GM23338 (cell line): Measurements from ENCODE around the gene ANTXR2. TPM values are rescaled to one million over a fixed set of nuclear protein-coding genes. Genes with fewer than 3 reads are reported as not detected.

Experiments used
- ATAC-seq: fragments of 200-7000 bp; cut with Tn5 transposase; 3 replicates; pipeline ENCODE4 v1.9.1; 2020
- DNase-seq: peaks from one replicate; pipeline ENCODE4 v3.0.0-alpha.2; 2015; ENCODE audit warnings: low spot score
- H2AFZ ChIP-seq: fragments of 200-600 bp; sonication (generic); 2 replicates; pipeline ENCODE4 v1.8.0; 2016; ENCODE audit warnings: antibody characterized with exemption, mild to moderate bottlenecking, moderate library complexity
- H3F3A ChIP-seq: fragments of 200-600 bp; sonication (generic); replicated peaks from 2 replicates; pipeline ENCODE4 v1.8.0; 2017; ENCODE audit warnings: antibody characterized with exemption, mixed run types, low read depth
- H3K27ac ChIP-seq: fragments of 200-600 bp; sonication (generic); 2 replicates; pipeline ENCODE4 v1.6.1; 2016; ENCODE audit warnings: low read depth
- H3K27me3 ChIP-seq: fragments of 200-600 bp; sonication (generic); 2 replicates; pipeline ENCODE4 v1.8.0; 2016; ENCODE audit warnings: mild to moderate bottlenecking, mixed run types, moderate library complexity; ENCODE audit not compliant: insufficient read depth
- H3K36me3 ChIP-seq: fragments of 200-600 bp; sonication (generic); 2 replicates; pipeline ENCODE4 v1.8.0; 2016; ENCODE audit warnings: mild to moderate bottlenecking; ENCODE audit not compliant: insufficient read depth
- H3K4me1 ChIP-seq: fragments of 200-600 bp; sonication (generic); 2 replicates; pipeline ENCODE4 v1.8.0; 2016; ENCODE audit warnings: mild to moderate bottlenecking, moderate library complexity; ENCODE audit not compliant: insufficient read depth
- H3K4me2 ChIP-seq: fragments of 200-600 bp; sonication (generic); 2 replicates; pipeline ENCODE4 v1.7.1; 2017; ENCODE audit warnings: mixed run types
- H3K4me3 ChIP-seq: fragments of 200-600 bp; sonication (generic); 2 replicates; pipeline ENCODE4 v1.6.1; 2016; ENCODE audit warnings: mixed run types
- H3K79me2 ChIP-seq: fragments of 200-600 bp; sonication (generic); replicated peaks from 2 replicates; pipeline ENCODE4 v1.8.0; 2017; ENCODE audit warnings: mild to moderate bottlenecking; ENCODE audit not compliant: insufficient read depth
- H3K9me2 ChIP-seq: fragments of 200-600 bp; sonication (generic); 2 replicates; pipeline ENCODE4 v1.8.0; 2017; ENCODE audit not compliant: insufficient read depth
- H4K20me1 ChIP-seq: fragments of 200-600 bp; sonication (generic); replicated peaks from 2 replicates; pipeline ENCODE4 v1.8.0; 2017; ENCODE audit warnings: mild to moderate bottlenecking; ENCODE audit not compliant: insufficient read depth
- H3K27ac Mint-ChIP-seq: 2 replicates; pipeline ENCODE4 v1.8.0; 2020; ENCODE audit warnings: inconsistent platforms, mild to moderate bottlenecking, moderate library complexity, mixed read lengths
- H3K27me3 Mint-ChIP-seq: 3 replicates; pipeline ENCODE4 v1.8.0; 2022; ENCODE audit warnings: low read depth, mild to moderate bottlenecking, moderate library complexity, mixed read lengths, inconsistent platforms; ENCODE audit not compliant: insufficient read depth, poor library complexity
- H3K36me3 Mint-ChIP-seq: 3 replicates; pipeline ENCODE4 v1.8.0; 2021; ENCODE audit warnings: low read depth, mild to moderate bottlenecking, inconsistent platforms, moderate library complexity, mixed read lengths
- H3K4me1 Mint-ChIP-seq: 3 replicates; pipeline ENCODE4 v1.8.0; 2020; ENCODE audit warnings: mild to moderate bottlenecking, inconsistent platforms, mixed read lengths
- H3K4me3 Mint-ChIP-seq: 3 replicates; pipeline ENCODE4 v1.8.0; 2021; ENCODE audit warnings: moderate library complexity, mild to moderate bottlenecking, inconsistent platforms, mixed read lengths
- H3K9me3 Mint-ChIP-seq: 3 replicates; pipeline ENCODE4 v1.8.0; 2020; ENCODE audit warnings: moderate library complexity, mild to moderate bottlenecking, inconsistent platforms, mixed read lengths
- CREB1 ChIP-seq: fragments of 250-450 bp; sonication (Bioruptor Pico); IDR thresholded peaks from 2 replicates; pipeline ENCODE4 v1.5.0; 2020; ENCODE audit warnings: low read depth, mild to moderate bottlenecking, moderate library complexity
- CTCF ChIP-seq, 2 experiments: fragments of 200-600 bp in 1 of 2; sonication (generic) in 1 of 2; conservative IDR thresholded peaks; 2 replicates each; pipeline versions ENCODE4 v1.5.1 to v1.6.1; 2016 to 2017; ENCODE audit warnings: antibody characterized with exemption in 2 of 2, low read depth in 2 of 2, mild to moderate bottlenecking in 2 of 2, moderate library complexity in 1 of 2
- ETS1 ChIP-seq: IDR thresholded peaks from 2 replicates; pipeline ENCODE4 v1.6.1; 2016; ENCODE audit warnings: antibody characterized with exemption
- EZH2 ChIP-seq: fragments of 200-600 bp; sonication (generic); IDR thresholded peaks from one replicate; pipeline ENCODE4 v1.8.0; 2017; ENCODE audit warnings: antibody characterized with exemption, mild to moderate bottlenecking, low read depth; ENCODE audit not compliant: unreplicated experiment
- EZH2phosphoT487 ChIP-seq: fragments of 200-600 bp; sonication (generic); IDR thresholded peaks from one replicate; pipeline ENCODE4 v1.8.1; 2018; ENCODE audit warnings: antibody characterized with exemption; ENCODE audit not compliant: unreplicated experiment
- JUNB ChIP-seq: IDR thresholded peaks from one replicate; pipeline ENCODE4 v1.6.1; 2016; ENCODE audit warnings: antibody characterized with exemption; ENCODE audit not compliant: unreplicated experiment
- NANOG ChIP-seq: IDR thresholded peaks from 2 replicates; pipeline ENCODE4 v1.6.1; 2016; ENCODE audit warnings: antibody characterized with exemption, borderline replicate concordance
- POLR2AphosphoS5 ChIP-seq: IDR thresholded peaks from 2 replicates; pipeline ENCODE4 v1.6.1; 2016; ENCODE audit warnings: antibody characterized with exemption, low read depth
- REST ChIP-seq: IDR thresholded peaks from one replicate; pipeline ENCODE4 v1.6.1; 2018; ENCODE audit warnings: antibody characterized with exemption; ENCODE audit not compliant: unreplicated experiment
- STAT1 ChIP-seq: IDR thresholded peaks from one replicate; pipeline ENCODE4 v1.6.1; 2016; ENCODE audit warnings: antibody characterized with exemption; ENCODE audit not compliant: unreplicated experiment
- ZNF114 ChIP-seq: fragments of 250-450 bp; sonication (Bioruptor Pico); IDR thresholded peaks from 2 replicates; pipeline ENCODE4 v1.5.0; 2020; ENCODE audit warnings: mild to moderate bottlenecking, moderate library complexity
- ZNF331 ChIP-seq: fragments of 250-450 bp; sonication (Bioruptor Pico); IDR thresholded peaks from 2 replicates; pipeline ENCODE4 v1.5.0; 2020; ENCODE audit warnings: low read depth, mild to moderate bottlenecking, moderate library complexity
- ZNF462 ChIP-seq: fragments of 250-450 bp; sonication (Bioruptor Pico); IDR thresholded peaks from 2 replicates; pipeline ENCODE4 v1.5.0; 2020; ENCODE audit warnings: mild to moderate bottlenecking, moderate library complexity
- polyA plus RNA-seq: library from polyadenylated mRNA; unstranded; fragments of >200 nt; fragmentation: Nextera tagmentation; extraction: Ambion mirVana; gene quantifications from 2 replicates; pipeline ENCODE4 v1.2.1, GENCODE V29; 2016
- total RNA-seq: library from RNA; depleted of rRNA; stranded (reverse); fragments of >200 nt; shearing (Covaris generic); gene quantifications from 2 replicates; pipeline ENCODE4 v1.2.3, GENCODE V29; 2014

The ANTXR2 gene
- total and polyA plus RNA-seq, 2 experiments from 2014 or later: 2.0 to 5.3 TPM

- Mint-ChIP-seq H3K36me3 (no peaks in the 10 kb centered on the region), H3K4me1 (peaks cover 14% of the 10 kb centered on the region; the same call in 2 of the 3 replicates), H3K27ac (no peak overlapping the region), H3K9me3 (no peaks in the 10 kb centered on the region), H3K27me3 (peaks cover 7% of the 10 kb centered on the region), H3K4me3 (no peak overlapping the region)
- peaks cover 29% of the 10 kb centered on the region for H3K27me3 ChIP-seq
- H3K27ac ChIP-seq: no peak overlapping the region
- peaks cover 4% of the 10 kb centered on the region; the same call in 1 of the 2 replicates for H3K4me1 ChIP-seq
- H3K4me3 ChIP-seq: no peak overlapping the region
- H3K79me2 ChIP-seq: no peaks in the 10 kb centered on the region
- peak; percentile 6 for DNase-seq
- no peak overlapping the region for H2AFZ ChIP-seq
- TF ChIP-seq CREB1 (CRISPR knock-in tag) (no peak), ZNF114 (no peak), POLR2AphosphoS5 (no peak), ZNF331 (CRISPR knock-in tag) (no peak), JUNB (no peak), ZNF462 (CRISPR knock-in tag) (no peak), REST (no peak), STAT1 (no peak), NANOG (no peak), ETS1 (no peak), CTCF (conservative IDR thresholded peaks at IDR 0.05; ENCODE audit: low read depth in 2 of 2) (no peak), EZH2 (no peak), EZH2phosphoT487 (no peak)
- H3K4me2 ChIP-seq: no peak overlapping the region
- no peaks in the 10 kb centered on the region for H3K36me3 ChIP-seq
- no peaks in the 10 kb centered on the region for H3K9me2 ChIP-seq
- no peaks in the 10 kb centered on the region for H4K20me1 ChIP-seq
- no peaks in the 10 kb centered on the region for H3F3A ChIP-seq
- no peak for ATAC-seq
Measured at GRCh38 chr4:79959652-79960051, 113.4 kb downstream of the ANTXR2 start.
